ENCODE data around the gene NEIL1.
"Not testable (repeated sequence)": the region's sequence is repeated elsewhere in the genome, so short reads cannot be mapped to it uniquely, and the experiment has no call there.

Gene NEIL1

GRCh38 chr15:75371901-75372688, 25.3 kb downstream of the NEIL1 start:
- DNase-seq (ENCODE audit: insufficient read length, low spot score): no peak

DNA sequence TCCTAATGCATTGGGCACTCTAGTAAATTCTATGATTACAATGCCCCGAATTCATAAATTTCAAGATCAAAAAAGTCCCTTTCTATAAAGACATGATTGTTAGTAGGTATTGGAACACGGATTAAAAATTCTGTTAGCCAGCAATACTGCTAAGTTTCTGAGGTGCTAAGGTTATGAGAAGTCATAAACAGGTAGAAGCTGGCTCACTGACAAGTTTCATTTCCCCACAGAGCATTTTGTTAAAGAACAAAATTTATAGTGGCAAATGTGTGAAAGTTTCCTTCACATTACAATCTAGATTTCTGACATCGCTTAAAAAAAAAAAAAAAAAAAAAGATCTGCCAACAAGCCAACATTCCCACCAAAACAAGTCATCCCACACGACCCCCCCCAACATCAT, 33.9 kb downstream of the NEIL1 start:
- FAIRE-seq: no peak
- TF ChIP-seq, protein P1, sequence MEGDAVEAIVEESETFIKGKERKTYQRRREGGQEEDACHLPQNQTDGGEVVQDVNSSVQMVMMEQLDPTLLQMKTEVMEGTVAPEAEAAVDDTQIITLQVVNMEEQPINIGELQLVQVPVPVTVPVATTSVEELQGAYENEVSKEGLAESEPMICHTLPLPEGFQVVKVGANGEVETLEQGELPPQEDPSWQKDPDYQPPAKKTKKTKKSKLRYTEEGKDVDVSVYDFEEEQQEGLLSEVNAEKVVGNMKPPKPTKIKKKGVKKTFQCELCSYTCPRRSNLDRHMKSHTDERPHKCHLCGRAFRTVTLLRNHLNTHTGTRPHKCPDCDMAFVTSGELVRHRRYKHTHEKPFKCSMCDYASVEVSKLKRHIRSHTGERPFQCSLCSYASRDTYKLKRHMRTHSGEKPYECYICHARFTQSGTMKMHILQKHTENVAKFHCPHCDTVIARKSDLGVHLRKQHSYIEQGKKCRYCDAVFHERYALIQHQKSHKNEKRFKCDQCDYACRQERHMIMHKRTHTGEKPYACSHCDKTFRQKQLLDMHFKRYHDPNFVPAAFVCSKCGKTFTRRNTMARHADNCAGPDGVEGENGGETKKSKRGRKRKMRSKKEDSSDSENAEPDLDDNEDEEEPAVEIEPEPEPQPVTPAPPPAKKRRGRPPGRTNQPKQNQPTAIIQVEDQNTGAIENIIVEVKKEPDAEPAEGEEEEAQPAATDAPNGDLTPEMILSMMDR (IDR thresholded peaks at IDR 0.05; ENCODE audit: insufficient read depth, missing control alignments): no peak
- no peak for DNase-seq (ENCODE audit: insufficient read length, low spot score)

More at GRCh38 chr15:75371901-75372688, 25.3 kb downstream of the NEIL1 start:
- FAIRE-seq: no peak
- TF ChIP-seq, protein P1 (IDR thresholded peaks at IDR 0.05; ENCODE audit: insufficient read depth, missing control alignments): no peak

DNA sequence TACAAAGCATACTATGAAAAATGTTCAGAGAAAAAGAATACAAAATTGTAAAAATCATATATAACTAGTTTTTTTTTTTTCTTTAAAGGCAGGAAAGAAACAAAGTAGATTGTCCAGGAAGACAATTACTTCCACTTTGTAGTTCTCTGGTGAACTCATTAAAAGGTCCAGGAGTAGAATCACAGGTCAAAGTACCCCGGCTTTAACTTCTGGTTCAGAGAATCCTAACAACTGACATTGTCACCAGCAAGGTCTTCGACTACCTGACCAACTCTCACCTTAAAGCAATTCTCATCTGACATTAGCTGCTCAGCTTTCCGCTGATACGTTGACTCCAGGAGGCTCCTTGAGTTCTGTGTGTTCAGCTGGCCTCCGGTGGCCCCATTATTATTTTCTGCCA, 37.1 kb downstream of the NEIL1 start:
- FAIRE-seq: not testable (repeated sequence)

GRCh38 chr15:75389791-75390382, 43.0 kb downstream of the NEIL1 start:
- FAIRE-seq (no peak), DNase-seq (ENCODE audit: insufficient read length, low spot score) (no peak)
- TF ChIP-seq, protein P1 (IDR thresholded peaks at IDR 0.05; ENCODE audit: insufficient read depth, missing control alignments): no peak

More for the DNA sequence above, 37.1 kb downstream of the NEIL1 start:
- not testable (repeated sequence) for DNase-seq (ENCODE audit: insufficient read length, low spot score)

- TF ChIP-seq, protein P1 (IDR thresholded peaks at IDR 0.05; ENCODE audit: insufficient read depth, missing control alignments): no peak
- DNase-seq (ENCODE audit: insufficient read length, low spot score) (no peak), FAIRE-seq (no peak)
Observed at GRCh38 chr15:75397494-75397893, 50.7 kb downstream of the NEIL1 start.

GRCh38 chr15:75403892-75404291, 57.1 kb downstream of the NEIL1 start:
- FAIRE-seq (no peak), DNase-seq (ENCODE audit: insufficient read length, low spot score) (no peak)

More at GRCh38 chr15:75403892-75404291, 57.1 kb downstream of the NEIL1 start:
- TF ChIP-seq, protein P1 (IDR thresholded peaks at IDR 0.05; ENCODE audit: insufficient read depth, missing control alignments): no peak
